ENCODE data around the gene COX17. TPM values are rescaled to one million over a fixed set of nuclear protein-coding genes. Genes with fewer than 3 reads are reported as not detected.

The COX17 gene
- total and polyA plus RNA-seq, 2 of the 13 experiments (the other 11 are each of a cell fraction or from before 2014, with no cell fraction given): 41.4 to 51.0 TPM

- no peak for TF ChIP-seq ZNF383 (CRISPR knock-in tag; IDR thresholded peaks at IDR 0.05; ENCODE audit: borderline replicate concordance)
Measured at GRCh38 chr3:119658994-119659393, 18.2 kb downstream of the COX17 start (continued).

- Histone ChIP-seq H3K36me3 (replicated peaks in 1 of 2; ENCODE audit: control insufficient read depth in 1 of 2, insufficient read depth in 2 of 2, low read length in 2 of 2) (no peaks in the 10 kb centered on the region), H3K9me3 (ENCODE audit: low read length) (no peaks in the 10 kb centered on the region), H3K9ac (ENCODE audit: insufficient read depth, low read depth, low read length) (no peak overlapping the region), H3K27ac (ENCODE audit: extremely low read length, insufficient read depth, low read length) (no peak overlapping the region), H3K4me2 (ENCODE audit: low read depth, low read length) (no peak overlapping the region), H3K27me3 (ENCODE audit: control insufficient read depth in 1 of 2, insufficient read depth in 2 of 2, low read length in 2 of 2) (no peaks in the 10 kb centered on the region), H3K79me2 (ENCODE audit: insufficient read depth, low read length) (no peaks in the 10 kb centered on the region), H3K4me3 (replicated peaks in 1 of 3; ENCODE audit: insufficient read depth in 1 of 3, low read depth in 2 of 3, low read length in 3 of 3) (no peak overlapping the region), H2AFZ (ENCODE audit: low read length) (no peak overlapping the region), H3K4me1 (ENCODE audit: insufficient read depth, low read length) (no peaks in the 10 kb centered on the region), H4K20me1 (ENCODE audit: insufficient read depth, low read length) (no peaks in the 10 kb centered on the region)
- ChIA-PET CTCF (ENCODE audit: low intra/inter-chr PET ratio, low total read pairs) (no interaction called here), POLR2A (no interaction called here)
- BruUV-seq (replicated peaks): no TSS peak
- FAIRE-seq: no peak
- TF ChIP-seq CBX1 (IDR thresholded peaks at IDR 0.05; ENCODE audit: low read depth) (no peak), FOSL2 (CRISPR knock-in tag; IDR thresholded peaks at IDR 0.05) (no peak), ATRX (CRISPR knock-in tag; IDR thresholded peaks at IDR 0.05; ENCODE audit: borderline replicate concordance) (no peak), SMARCC2 (IDR thresholded peaks at IDR 0.05) (no peak), MEIS2 (CRISPR knock-in tag; IDR thresholded peaks at IDR 0.05) (no peak), HNRNPK (IDR thresholded peaks at IDR 0.05; ENCODE audit: low read depth, low read length, poor library complexity, severe bottlenecking) (no peak), ZUFSP (CRISPR knock-in tag; IDR thresholded peaks at IDR 0.05; ENCODE audit: borderline replicate concordance) (no peak)
- TF ChIP-seq, protein P1, sequence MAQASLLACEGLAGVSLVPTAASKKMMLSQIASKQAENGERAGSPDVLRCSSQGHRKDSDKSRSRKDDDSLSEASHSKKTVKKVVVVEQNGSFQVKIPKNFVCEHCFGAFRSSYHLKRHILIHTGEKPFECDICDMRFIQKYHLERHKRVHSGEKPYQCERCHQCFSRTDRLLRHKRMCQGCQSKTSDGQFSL (CRISPR knock-in tag; IDR thresholded peaks at IDR 0.05): no peak
- no peak for DNase-seq (ENCODE audit: low spot score)
- in situ Hi-C loops (cut with HindIII; ENCODE audit: extremely low pct_ligation_motif_present, low pct_unique_long_range_greater_than_20kb) (no loop called here), intact Hi-C loops (cut with micrococcal nuclease; ENCODE audit: unreplicated experiment) (no loop called here)
- no peak for ATAC-seq
- 76% methylated on average over 4 of the region's 4 CpGs for WGBS (ENCODE audit: low lambda C conversion rate)
Measured at GRCh38 chr3:119657887-119658702, 19.1 kb downstream of the COX17 start.
